ENCODE measurements around the gene RAB31. TPM values are rescaled to one million over a fixed set of nuclear protein-coding genes. Genes with fewer than 3 reads are reported as not detected.
"Not testable (repeated sequence)": the region's sequence is repeated elsewhere in the genome, so short reads cannot be mapped to it uniquely, and the experiment has no call there.

Gene RAB31
- total RNA-seq, 2 donors from 2014 or later, result 4.7 to 16.0 TPM

DNA sequence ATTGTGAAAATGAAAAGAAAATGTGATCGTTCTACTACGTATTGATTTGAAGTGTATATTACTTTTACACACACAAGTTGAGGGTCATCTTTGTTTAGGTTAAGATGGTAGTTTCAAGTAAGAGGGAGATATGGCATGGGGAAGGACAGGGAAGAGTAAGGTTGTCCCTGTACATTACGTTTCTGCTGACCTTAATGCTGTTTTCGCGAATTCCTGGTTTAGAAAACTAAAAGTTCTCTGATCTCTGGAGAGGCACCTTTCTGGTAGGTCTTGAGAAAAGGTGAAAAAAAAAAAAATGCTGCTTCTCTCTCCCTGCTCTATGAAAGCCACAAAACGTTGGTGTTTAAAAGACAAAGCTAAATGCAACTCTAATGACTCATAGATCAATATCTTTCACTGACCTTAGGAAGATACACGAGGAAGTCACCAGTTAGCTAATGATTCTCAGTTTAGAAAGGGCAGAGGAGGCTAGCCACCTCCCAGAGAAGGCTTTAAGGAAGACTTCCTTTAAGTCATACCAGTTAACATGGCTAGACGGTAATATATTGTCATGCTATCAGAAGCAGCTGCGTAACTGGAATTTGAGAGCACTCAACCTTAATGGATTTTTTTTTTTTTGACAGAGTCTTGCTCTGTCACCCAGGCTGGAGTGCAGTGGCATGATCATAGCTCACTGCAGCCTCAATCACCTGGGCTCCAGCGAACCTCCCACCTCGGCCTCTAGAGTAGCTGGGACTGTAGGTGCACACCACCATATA, 190.9 kb downstream of the RAB31 start:
- no peak for DNase-seq
- Histone ChIP-seq H3K27ac (peak overlapping the region; percentile 50), H3K4me1 (no peaks in the 10 kb centered on the region), H3K36me3 (no peaks in the 10 kb centered on the region), H3K9ac (ENCODE audit: low read depth in 2 of 2, low read length in 2 of 2) (no peak overlapping the region), H3K9me3 (no peaks in the 10 kb centered on the region), H3K4me3 (no peak overlapping the region), H3K27me3 (no peaks in the 10 kb centered on the region)
- intact Hi-C loops (cut with DNase I), result no loop called here
- TF ChIP-seq, protein P1, sequence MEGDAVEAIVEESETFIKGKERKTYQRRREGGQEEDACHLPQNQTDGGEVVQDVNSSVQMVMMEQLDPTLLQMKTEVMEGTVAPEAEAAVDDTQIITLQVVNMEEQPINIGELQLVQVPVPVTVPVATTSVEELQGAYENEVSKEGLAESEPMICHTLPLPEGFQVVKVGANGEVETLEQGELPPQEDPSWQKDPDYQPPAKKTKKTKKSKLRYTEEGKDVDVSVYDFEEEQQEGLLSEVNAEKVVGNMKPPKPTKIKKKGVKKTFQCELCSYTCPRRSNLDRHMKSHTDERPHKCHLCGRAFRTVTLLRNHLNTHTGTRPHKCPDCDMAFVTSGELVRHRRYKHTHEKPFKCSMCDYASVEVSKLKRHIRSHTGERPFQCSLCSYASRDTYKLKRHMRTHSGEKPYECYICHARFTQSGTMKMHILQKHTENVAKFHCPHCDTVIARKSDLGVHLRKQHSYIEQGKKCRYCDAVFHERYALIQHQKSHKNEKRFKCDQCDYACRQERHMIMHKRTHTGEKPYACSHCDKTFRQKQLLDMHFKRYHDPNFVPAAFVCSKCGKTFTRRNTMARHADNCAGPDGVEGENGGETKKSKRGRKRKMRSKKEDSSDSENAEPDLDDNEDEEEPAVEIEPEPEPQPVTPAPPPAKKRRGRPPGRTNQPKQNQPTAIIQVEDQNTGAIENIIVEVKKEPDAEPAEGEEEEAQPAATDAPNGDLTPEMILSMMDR (IDR thresholded peaks at IDR 0.05), result no peak

DNA sequence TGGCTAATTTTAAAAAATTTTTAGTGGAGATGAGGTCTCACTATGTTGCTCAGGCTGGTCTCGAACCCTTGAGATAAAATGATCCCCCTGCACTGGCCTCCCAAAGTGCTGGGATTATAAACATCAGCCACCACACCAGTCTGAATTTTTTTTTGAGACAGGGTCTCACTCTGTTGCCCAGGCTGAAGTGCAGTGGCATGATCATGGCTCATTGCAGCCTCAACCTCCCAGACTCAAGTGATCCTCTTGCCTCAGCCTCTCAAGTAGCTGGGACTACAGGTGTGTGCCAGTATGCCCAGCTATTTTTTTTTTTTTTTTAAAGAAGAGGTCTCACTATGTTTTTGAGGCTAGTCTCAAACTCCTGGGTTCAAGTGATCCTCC, 191.4 kb downstream of the RAB31 start:
- H3K36me3 ChIP-seq; H3K4me1 ChIP-seq; DNase-seq; H3K9ac ChIP-seq (ENCODE audit: low read depth in 2 of 2, low read length in 2 of 2); H3K9me3 ChIP-seq; intact Hi-C loops (cut with DNase I); H3K27me3 ChIP-seq; H3K4me3 ChIP-seq: not testable (repeated sequence)
- H3K27ac ChIP-seq, result peak overlapping the region; percentile 50

DNA sequence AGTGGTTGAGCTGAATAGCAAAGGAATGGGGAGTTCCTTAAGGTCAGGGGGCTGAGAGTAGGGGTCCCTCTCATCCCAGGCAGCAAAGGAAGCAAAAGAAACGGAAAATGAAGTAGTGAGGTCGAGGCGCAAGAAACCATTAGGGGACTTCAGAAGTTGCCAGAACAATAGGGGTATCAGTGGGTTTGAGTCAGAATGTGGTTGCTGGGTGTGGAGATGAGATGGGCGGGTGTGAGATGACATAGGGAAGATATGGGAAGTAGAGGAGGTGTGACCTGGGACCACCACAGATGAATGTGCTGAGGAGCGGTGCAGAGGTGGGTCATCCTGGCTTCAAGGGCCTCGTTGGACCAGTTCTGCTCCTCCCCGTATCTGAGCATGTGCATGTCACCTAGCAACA, 192.6 kb downstream of the RAB31 start:
- Histone ChIP-seq H3K4me1 (no peaks in the 10 kb centered on the region), H3K9ac (ENCODE audit: low read depth in 2 of 2, low read length in 2 of 2) (no peak overlapping the region), H3K27me3 (no peaks in the 10 kb centered on the region), H3K9me3 (no peaks in the 10 kb centered on the region), H3K36me3 (no peaks in the 10 kb centered on the region), H3K27ac (no peak overlapping the region), H3K4me3 (no peak overlapping the region)
- TF ChIP-seq, protein P1 (IDR thresholded peaks at IDR 0.05), result no peak
- no peak for DNase-seq
- intact Hi-C loops (cut with DNase I), result no loop called here

DNA sequence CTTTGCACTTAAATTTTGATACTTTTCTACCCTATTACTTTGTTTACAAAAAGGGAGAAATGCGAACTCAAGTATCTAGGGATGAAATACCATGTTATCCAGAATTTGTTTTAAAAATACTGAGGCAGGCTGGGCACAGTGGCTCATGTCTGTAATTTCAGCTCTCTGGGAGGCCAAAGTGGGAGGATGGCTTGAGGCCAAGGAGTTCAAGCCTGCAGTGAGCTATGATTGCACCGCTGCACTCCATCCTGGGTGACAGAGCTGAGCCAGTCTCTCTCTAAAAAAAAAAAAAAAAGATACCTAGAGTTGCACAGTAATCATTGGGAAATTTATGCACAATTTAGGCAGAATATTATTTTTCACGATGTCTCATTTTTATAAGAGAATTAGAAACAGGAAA, 193.3 kb downstream of the RAB31 start:
- no peak overlapping the region for H3K9ac ChIP-seq (ENCODE audit: low read depth in 2 of 2, low read length in 2 of 2)
- no peak overlapping the region for H3K4me3 ChIP-seq
- H3K9me3 ChIP-seq, result no peaks in the 10 kb centered on the region
- no peaks in the 10 kb centered on the region for H3K36me3 ChIP-seq
- no peak for DNase-seq
- intact Hi-C loops (cut with DNase I), result no loop called here
- no peaks in the 10 kb centered on the region for H3K4me1 ChIP-seq
- no peak overlapping the region for H3K27ac ChIP-seq
- no peaks in the 10 kb centered on the region for H3K27me3 ChIP-seq
- TF ChIP-seq, protein P1 (IDR thresholded peaks at IDR 0.05), result no peak

DNA sequence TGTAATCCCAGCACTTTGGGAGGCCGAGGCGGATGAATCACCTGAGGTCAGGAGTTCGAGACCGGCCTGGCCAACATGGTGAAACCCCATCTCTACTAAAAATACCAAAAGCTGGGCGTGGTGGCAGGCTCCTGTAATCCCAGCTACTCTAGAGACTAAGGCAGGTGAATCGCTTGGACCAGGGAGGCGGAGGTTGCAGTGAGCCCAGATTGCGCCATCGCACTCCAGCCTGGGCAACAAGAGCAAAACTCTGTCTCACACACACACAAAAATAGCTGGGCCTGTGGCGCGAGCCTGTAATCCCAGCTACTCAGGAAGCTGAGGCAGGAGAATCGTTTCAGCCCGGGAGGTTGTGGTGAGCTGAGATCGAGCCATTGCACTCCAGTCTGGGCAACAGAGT, 194.2 kb downstream of the RAB31 start:
- H3K9me3 ChIP-seq; DNase-seq; H3K9ac ChIP-seq (ENCODE audit: low read depth in 2 of 2, low read length in 2 of 2); H3K36me3 ChIP-seq; H3K27ac ChIP-seq; H3K27me3 ChIP-seq; H3K4me1 ChIP-seq; intact Hi-C loops (cut with DNase I); H3K4me3 ChIP-seq: not testable (repeated sequence)

DNA sequence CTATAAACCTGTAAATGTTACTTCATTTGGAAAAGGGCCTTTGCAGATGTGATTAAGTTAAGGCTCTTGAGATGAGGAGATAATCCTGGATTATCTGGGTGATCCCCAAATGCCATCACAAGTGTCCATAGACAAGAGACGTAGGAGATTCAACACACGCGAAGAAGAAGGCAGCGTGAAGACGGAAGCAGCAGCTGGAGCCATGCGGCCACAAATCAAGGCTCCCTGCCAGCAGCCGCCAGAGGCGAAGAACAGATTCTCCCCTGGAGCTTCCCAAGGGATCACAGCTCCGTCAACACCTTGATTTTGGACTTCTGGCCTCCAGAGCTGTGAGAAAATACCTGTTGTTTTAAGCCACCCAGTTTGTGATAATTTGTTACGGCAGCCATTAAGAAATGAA, 194.7 kb downstream of the RAB31 start:
- Histone ChIP-seq H3K27me3 (no peaks in the 10 kb centered on the region), H3K4me3 (no peak overlapping the region), H3K36me3 (no peaks in the 10 kb centered on the region), H3K9me3 (no peaks in the 10 kb centered on the region), H3K27ac (no peak overlapping the region), H3K4me1 (no peaks in the 10 kb centered on the region), H3K9ac (ENCODE audit: low read depth in 2 of 2, low read length in 2 of 2) (no peak overlapping the region)
- no peak for DNase-seq
- TF ChIP-seq, protein P1 (IDR thresholded peaks at IDR 0.05), result no peak
- intact Hi-C loops (cut with DNase I), result no loop called here

Data from colonic mucosa (tissue), 4 donors.